Measurements from ENCODE around the gene PPM1N. TPM values are rescaled to one million over a fixed set of nuclear protein-coding genes. Genes with fewer than 3 reads are reported as not detected.
A peak's percentile ranks its signal among the peaks of the same experiment; 100 is the strongest.
"Not testable (repeated sequence)": the region's sequence is repeated elsewhere in the genome, so short reads cannot be mapped to it uniquely, and the experiment has no call there.

PPM1N gene
- total RNA-seq, 1 donor from 2014 or later, result not detected

- DNase-seq (ENCODE audit: low read depth in 2 of 2), result peak; percentile 32 to 33
Observed at GRCh38 chr19:45508417-45508860, 10.2 kb downstream of the PPM1N start.

DNA sequence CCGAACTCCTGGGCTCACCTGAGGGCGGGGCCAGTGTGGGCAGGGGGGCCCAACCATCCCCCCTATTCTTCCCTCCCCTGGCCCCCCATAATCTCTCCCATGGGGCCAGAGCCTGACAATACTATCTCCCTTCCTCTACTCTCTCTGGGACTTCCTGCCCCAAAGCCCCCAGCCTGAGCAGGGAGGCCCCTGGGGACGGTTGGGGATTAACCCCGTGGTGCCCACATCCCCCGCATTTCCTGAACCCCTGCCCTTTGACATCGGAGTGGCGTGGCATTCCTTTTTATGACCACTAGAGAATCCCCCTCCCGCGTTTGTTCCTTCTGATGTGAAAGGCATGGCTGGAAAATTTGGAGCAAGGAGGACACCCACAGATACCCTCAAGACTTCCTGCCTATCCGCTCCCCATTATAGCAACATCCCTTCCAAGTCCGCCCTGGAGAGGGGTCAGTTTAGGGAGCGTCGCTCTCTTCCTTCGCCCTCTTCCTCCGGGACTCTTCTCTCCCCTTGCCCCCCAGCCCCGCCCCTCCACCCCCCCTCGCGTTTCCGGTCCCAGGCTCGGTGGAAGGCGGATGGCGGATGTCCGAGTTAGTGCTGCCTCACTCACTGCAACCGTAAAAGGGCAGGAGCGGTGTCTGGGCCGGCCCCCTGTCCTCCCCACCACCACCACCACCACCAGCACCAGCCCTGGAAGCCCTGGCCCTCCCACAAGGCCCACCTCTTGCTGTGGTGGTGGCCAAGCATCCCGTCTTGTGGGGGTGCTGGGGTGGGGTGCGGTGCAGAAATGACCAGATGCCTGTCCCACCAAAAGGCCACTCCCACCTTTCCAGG, 10.8 kb downstream of the PPM1N start:
- DNase-seq (ENCODE audit: low read depth in 2 of 2), result peak; percentile 38 to 81

- no peak for DNase-seq (ENCODE audit: low read depth in 2 of 2)
Observed at GRCh38 chr19:45509692-45510015, 11.4 kb downstream of the PPM1N start.

DNA sequence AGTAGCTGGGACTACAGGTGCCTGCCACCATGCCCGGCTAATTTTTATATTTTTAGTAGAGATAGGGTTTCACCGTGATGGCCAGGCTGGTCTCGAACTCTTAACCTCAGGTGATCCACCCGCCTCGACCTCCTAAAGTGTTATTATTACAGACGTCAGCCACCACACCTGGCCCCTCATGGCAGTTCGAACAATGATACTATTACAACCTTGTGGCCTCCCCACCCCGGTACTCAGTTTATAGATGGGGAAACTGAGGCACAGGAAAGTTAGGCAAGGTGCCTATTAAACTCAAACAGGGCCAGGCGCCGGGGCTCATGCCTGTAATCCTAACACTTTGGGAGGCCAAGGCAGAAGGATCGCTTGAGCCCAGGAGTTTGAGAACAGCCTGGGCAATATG, 12.1 kb downstream of the PPM1N start:
- DNase-seq (ENCODE audit: low read depth in 2 of 2), result not testable (repeated sequence)

GRCh38 chr19:45511074-45511473, 12.8 kb downstream of the PPM1N start:
- no peak for DNase-seq (ENCODE audit: low read depth in 2 of 2)

DNA sequence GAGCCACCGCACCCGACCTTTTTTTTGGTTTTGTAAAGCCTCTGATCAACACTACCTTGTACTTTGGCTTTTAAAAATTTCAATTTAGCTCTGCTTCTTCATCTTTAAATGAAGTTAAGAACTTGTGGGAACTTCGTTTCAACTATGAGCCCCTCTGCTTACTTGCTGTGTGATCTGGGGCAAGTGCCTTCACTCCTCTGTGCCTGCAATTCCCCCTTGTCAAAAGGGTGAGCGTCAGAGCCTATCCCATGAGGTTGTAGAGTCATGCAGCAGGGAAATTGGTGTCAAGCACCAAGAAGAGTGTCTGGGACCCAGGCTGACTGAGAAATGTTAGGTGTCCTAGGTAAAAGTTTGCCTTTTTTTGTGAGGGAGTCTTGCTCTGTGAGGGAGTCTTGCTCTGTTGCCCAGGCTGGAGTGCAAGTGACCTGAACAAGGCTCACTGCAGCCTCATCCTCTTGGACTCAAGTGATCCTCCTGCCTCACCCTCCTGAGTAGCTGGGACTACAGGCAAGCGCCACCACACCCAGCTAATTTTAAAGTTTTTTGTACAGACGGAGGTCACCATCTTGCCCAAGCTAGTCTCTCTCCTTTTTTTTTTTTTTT, 14.7 kb downstream of the PPM1N start:
- no peak for DNase-seq (ENCODE audit: low read depth in 2 of 2)

- DNase-seq (ENCODE audit: low read depth in 2 of 2), result no peak
Observed at GRCh38 chr19:45514376-45515051, 16.3 kb downstream of the PPM1N start.

GRCh38 chr19:45515081-45515624, 16.9 kb downstream of the PPM1N start:
- DNase-seq (ENCODE audit: low read depth in 2 of 2), result peak in 1 of 2 donors; percentile 33

DNA sequence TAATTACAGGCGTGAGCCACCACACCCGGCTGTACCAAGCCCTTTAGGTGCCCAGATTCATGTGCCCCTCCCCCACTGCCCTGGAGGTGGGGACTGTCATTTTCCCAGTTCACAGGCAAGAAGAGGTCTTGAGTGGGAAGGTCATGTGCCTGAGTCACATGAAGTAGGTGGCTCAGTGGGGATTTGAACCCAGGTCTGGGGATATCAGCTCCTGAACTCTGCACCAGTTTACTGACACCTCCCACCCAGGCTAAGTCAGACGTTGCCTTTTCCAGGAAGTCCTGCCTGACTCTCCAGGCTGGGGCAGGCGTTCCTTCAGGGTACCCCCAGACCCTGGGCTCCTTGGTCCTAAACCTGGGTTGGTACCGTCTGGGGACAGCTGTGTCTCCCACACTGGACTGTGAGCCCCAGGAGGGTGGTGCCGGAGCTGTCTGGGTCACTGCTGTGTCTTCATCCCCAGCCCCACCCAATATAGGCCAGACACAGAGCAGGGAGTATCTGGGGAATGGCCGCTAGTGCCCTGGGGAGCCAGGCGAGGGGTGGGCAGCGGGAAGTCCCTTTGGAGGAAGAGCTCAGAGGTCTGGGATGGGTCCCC, 17.7 kb downstream of the PPM1N start:
- DNase-seq (ENCODE audit: low read depth in 2 of 2), result no peak

- DNase-seq (ENCODE audit: low read depth in 2 of 2), result no peak
Observed at GRCh38 chr19:45517238-45517637, 19.0 kb downstream of the PPM1N start.

DNA sequence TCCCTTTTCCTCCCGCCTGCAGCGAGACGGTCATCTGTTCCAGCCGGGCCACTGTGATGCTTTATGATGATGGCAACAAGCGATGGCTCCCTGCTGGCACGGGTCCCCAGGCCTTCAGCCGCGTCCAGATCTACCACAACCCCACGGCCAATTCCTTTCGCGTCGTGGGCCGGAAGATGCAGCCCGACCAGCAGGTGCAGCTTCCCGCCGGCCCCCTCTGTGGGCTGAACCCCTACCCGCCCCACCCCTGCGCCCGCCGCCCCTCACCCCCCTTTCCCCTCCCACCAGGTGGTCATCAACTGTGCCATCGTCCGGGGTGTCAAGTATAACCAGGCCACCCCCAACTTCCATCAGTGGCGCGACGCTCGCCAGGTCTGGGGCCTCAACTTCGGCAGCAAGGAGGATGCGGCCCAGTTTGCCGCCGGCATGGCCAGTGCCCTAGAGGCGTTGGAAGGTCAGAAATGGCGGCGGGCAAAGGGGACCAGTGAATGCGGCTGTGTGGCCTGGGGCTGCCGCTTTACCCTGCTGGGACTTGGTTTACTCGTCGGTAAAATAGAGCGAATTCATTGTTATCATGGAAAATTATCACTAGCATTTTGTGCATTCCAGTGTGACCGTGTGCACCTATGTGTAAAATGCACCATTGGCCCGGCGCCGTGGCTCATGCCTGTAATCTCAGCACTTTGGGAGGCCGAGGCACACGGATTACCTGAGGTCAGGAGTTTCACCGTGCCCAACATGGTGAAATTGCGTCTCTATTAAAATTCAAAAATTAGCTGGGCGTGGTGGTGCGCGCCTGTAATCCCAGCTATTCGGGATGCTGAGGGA, 19.6 kb downstream of the PPM1N start:
- no peak for DNase-seq (ENCODE audit: low read depth in 2 of 2)

DNA sequence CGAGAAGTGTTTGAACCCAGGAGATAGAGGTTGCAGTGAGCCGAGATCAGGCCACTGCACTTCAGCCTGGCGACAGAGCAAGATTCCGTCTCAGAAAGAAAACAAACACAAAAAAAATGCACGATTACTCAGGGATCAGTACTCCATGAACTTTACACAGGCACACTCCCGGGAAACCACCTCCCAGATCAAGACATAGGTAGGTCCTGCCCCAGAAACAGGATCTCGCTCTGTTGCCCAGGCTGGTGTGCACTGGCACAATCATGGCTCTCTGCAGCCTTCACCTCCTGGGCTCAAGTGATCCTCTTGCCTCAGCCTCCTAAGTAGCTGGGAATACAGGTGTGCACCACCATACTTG, 20.2 kb downstream of the PPM1N start:
- DNase-seq (ENCODE audit: low read depth in 2 of 2), result no peak

GRCh38 chr19:45522010-45522941, 24.0 kb downstream of the PPM1N start:
- no peak for DNase-seq (ENCODE audit: low read depth in 2 of 2)

- peak; percentile 85 to 93 for DNase-seq (ENCODE audit: low read depth in 2 of 2)
Observed at GRCh38 chr19:45523642-45524256, 25.5 kb downstream of the PPM1N start.

DNA sequence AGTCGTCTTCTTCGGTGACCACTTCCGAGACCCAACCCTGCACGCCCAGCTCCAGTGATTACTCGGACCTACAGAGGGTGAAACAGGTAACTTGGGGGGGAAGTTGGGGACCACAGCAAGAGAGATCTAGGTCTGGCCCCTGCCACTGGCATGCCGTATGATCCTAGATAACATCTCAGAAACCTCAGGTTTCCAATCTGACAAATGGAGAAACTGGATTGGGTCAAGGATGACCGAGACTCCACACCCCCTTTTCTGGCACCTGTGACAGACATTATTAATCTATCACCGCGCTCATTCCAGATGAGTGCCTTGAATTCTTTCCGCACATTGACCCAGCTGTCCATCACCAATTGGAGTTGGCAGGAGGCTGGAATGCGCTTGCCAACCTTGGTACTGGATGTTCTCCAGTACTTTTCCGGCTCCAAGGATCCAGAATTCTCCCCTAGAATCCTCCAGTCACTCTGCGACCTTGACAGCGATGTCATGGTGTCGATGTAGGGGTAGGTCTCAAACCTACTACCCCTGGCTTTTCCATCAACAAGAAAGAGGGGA, 26.4 kb downstream of the PPM1N start:
- DNase-seq (ENCODE audit: low read depth in 2 of 2), result no peak

GRCh38 chr19:45526143-45526542, 27.9 kb downstream of the PPM1N start:
- DNase-seq (ENCODE audit: low read depth in 2 of 2), result peak; percentile 59 to 66

DNA sequence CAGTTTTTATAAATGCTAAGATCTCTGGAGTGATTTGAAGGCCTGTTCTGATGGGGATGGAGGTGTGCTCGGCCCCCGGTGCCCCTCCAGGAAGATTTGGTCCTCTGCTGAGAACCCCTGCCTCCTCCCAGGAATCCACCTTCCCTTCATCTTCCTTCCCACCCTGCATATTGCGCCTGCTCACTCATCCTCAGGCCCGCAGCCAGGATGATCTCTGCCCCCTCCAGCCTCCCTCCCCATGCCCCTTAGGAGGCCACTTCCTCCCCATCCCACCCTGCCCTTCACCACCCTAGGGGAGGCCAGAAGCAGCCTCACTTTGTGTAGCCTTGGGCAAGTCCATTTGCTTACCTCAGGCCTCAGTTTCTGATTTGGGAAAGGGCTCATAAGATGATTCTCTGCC, 28.7 kb downstream of the PPM1N start:
- no peak for DNase-seq (ENCODE audit: low read depth in 2 of 2)

- DNase-seq (ENCODE audit: low read depth in 2 of 2), result no peak
Observed at GRCh38 chr19:45527731-45528130, 29.5 kb downstream of the PPM1N start.

- DNase-seq (ENCODE audit: low read depth in 2 of 2), result peak in 1 of 2 donors; percentile 52
Observed at GRCh38 chr19:45528149-45528743, 30.0 kb downstream of the PPM1N start.

Data from lung microvascular endothelial cell (primary cell).